Measurements from ENCODE around the gene FSCN2.

GRCh38 chr17:81535007-81535328 lies 6.8 kb downstream of the FSCN2 start:
- TF ChIP-seq, protein P1, sequence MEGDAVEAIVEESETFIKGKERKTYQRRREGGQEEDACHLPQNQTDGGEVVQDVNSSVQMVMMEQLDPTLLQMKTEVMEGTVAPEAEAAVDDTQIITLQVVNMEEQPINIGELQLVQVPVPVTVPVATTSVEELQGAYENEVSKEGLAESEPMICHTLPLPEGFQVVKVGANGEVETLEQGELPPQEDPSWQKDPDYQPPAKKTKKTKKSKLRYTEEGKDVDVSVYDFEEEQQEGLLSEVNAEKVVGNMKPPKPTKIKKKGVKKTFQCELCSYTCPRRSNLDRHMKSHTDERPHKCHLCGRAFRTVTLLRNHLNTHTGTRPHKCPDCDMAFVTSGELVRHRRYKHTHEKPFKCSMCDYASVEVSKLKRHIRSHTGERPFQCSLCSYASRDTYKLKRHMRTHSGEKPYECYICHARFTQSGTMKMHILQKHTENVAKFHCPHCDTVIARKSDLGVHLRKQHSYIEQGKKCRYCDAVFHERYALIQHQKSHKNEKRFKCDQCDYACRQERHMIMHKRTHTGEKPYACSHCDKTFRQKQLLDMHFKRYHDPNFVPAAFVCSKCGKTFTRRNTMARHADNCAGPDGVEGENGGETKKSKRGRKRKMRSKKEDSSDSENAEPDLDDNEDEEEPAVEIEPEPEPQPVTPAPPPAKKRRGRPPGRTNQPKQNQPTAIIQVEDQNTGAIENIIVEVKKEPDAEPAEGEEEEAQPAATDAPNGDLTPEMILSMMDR (IDR thresholded peaks at IDR 0.05; ENCODE audit: low read length): no peak
- TF ChIP-seq EZH2 (IDR thresholded peaks at IDR 0.05; ENCODE audit: borderline replicate concordance, low read length): no peak
